CD4-positive, alpha-beta T cell (primary cell): ENCODE results near the gene NEURL2. TPM values are rescaled to one million over a fixed set of nuclear protein-coding genes. Genes with fewer than 3 reads are reported as not detected.

ENCODE experiments used
- ATAC-seq: fragments of 200-7000 bp; cut with Tn5 transposase; one replicate; pipeline ENCODE4 v1.10.0; 2022; ENCODE audit warnings: mild to moderate bottlenecking; ENCODE audit not compliant: poor library complexity
- CTCF ChIA-PET: fragments of 350-600 bp; sonication (Branson Sonifier 250); formaldehyde crosslinking; loops from one replicate; lab custom pipeline; 2021; ENCODE audit warnings: antibody characterized with exemption, inconsistent platforms; lab: Charles Lee
- POLR2A ChIA-PET: fragments of 350-600 bp; sonication (Branson Sonifier 250); formaldehyde crosslinking; loops from one replicate; lab custom pipeline; 2021; ENCODE audit warnings: antibody characterized with exemption, inconsistent platforms; lab: Charles Lee
- DNase-seq, 14 experiments: peaks; one replicate each; pipeline ENCODE4 v3.0.0-alpha.2; 2013 to 2020; ENCODE audit warnings: mixed read lengths in 2 of 14
- H3K27ac ChIP-seq, 2 donors: one replicate each; pipeline versions ENCODE4 v1.5.1 to v1.7.0; 2013; ENCODE audit warnings: low read length in 2 of 2, low read depth in 1 of 2, mild to moderate bottlenecking in 1 of 2
- H3K27me3 ChIP-seq, 2 experiments: 1 replicate in 1 of 2; 2 replicates in 1 of 2; pipeline versions ENCODE4 v1.6.1 to v1.7.0; 2013; ENCODE audit warnings: low read length in 2 of 2, control low read depth in 1 of 2, mild to moderate bottlenecking in 1 of 2, moderate library complexity in 1 of 2; ENCODE audit not compliant: insufficient read depth in 2 of 2, control insufficient read depth in 1 of 2
- H3K36me3 ChIP-seq: one replicate; pipeline ENCODE4 v1.6.1; 2013; ENCODE audit warnings: low read length, control low read depth; ENCODE audit not compliant: insufficient read depth
- H3K4me1 ChIP-seq: one replicate; pipeline ENCODE4 v1.6.1; 2013; ENCODE audit warnings: low read length, control low read depth; ENCODE audit not compliant: insufficient read depth
- H3K4me3 ChIP-seq: one replicate; pipeline ENCODE4 v1.5.1; 2013; ENCODE audit warnings: mild to moderate bottlenecking, low read length, moderate library complexity
- H3K9me3 ChIP-seq, 2 experiments: 1 replicate in 1 of 2; 2 replicates in 1 of 2; pipeline versions ENCODE4 v1.6.1 to v1.7.0; 2013; ENCODE audit warnings: low read length in 2 of 2, mild to moderate bottlenecking in 2 of 2, control low read depth in 1 of 2, moderate library complexity in 1 of 2; ENCODE audit not compliant: control insufficient read depth in 1 of 2, insufficient read depth in 1 of 2
- H3K27ac Mint-ChIP-seq: one replicate; pipeline ENCODE4 v1.8.0; 2020; ENCODE audit warnings: mixed read lengths
- H3K27me3 Mint-ChIP-seq: one replicate; pipeline ENCODE4 v1.8.0; 2021; ENCODE audit warnings: mixed read lengths
- H3K36me3 Mint-ChIP-seq: one replicate; pipeline ENCODE4 v1.8.0; 2021; ENCODE audit warnings: low read depth, mixed read lengths
- H3K4me1 Mint-ChIP-seq: one replicate; pipeline ENCODE4 v1.8.0; 2021; ENCODE audit warnings: low read depth, mixed read lengths
- H3K4me3 Mint-ChIP-seq: one replicate; pipeline ENCODE4 v1.8.0; 2020; ENCODE audit warnings: mild to moderate bottlenecking, mixed read lengths
- H3K9me3 Mint-ChIP-seq: one replicate; pipeline ENCODE4 v1.8.0; 2020; ENCODE audit warnings: mixed read lengths
- intact Hi-C, 2 experiments: fragments of 100-400 bp; cut with DNase I in 1 of 2; cut with micrococcal nuclease in 1 of 2; formaldehyde crosslinking; loops; one replicate each; pipeline versions ENCODE4 v1.15.1 to v1.9.0; 2023 to 2025; cut with DNase I, micrococcal nuclease
- total RNA-seq, 174 experiments: library from RNA in 2 of 174; stranded (reverse) in 2 of 174; gene quantifications; one replicate each; pipeline ENCODE4 v1.2.3 and lab custom pipeline; 2021 to 2026
- TF ChIP-seq, protein P1 (sequence below): fragments of 200-600 bp; IDR thresholded peaks from one replicate; pipeline ENCODE4 v1.8.0; 2022; ENCODE audit warnings: antibody characterized with exemption, mild to moderate bottlenecking

The NEURL2 gene
- total RNA-seq, 2 experiments from 2014 or later: 1.5 to 2.5 TPM

DNA sequence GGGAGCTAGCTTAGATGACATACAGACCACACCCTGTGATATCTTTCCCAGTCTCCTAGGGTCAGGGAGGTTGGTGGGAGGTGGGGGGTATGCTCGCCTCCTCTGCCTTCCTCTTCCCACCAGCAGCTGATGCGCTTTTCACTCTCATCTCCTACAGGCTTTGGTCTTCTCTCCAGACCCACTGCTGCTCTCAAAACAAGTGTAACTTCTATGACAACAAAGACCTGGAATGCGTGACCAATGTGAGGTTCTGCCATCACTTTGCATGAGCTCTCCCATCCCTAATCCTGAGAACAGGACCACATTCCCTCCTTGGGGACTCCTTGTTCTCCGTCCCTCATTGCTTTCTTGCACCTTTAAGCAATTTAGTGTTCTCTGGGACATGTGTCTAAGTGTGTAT is 2.8 kb upstream of the NEURL2 start:
- no peak overlapping the region for H3K4me3 ChIP-seq
- peaks cover 46% of the 10 kb centered on the region for H3K36me3 Mint-ChIP-seq
- H3K27ac Mint-ChIP-seq: no peak overlapping the region
- H3K27ac ChIP-seq: no peak overlapping the region
- H3K4me3 Mint-ChIP-seq: peak overlapping the region; percentile 51
- no peaks in the 10 kb centered on the region for H3K27me3 Mint-ChIP-seq
- DNase-seq: no peak
- no peak for ATAC-seq
- H3K4me1 ChIP-seq: peaks cover 51% of the 10 kb centered on the region
- no peaks in the 10 kb centered on the region for H3K9me3 ChIP-seq
- H3K36me3 ChIP-seq: peaks cover 54% of the 10 kb centered on the region
- intact Hi-C loops: loop anchor here (5.0 kb wide), 2 partner anchors 37 to 82 kb away; partner anchors contain the start of genes ACOT8 (in 1 of the 2), UBE2C (in 1 of the 2) and ZSWIM3 (in 1 of the 2)
- no peaks in the 10 kb centered on the region for H3K27me3 ChIP-seq
- H3K4me1 Mint-ChIP-seq: peaks cover 44% of the 10 kb centered on the region
- H3K9me3 Mint-ChIP-seq: no peaks in the 10 kb centered on the region
- POLR2A ChIA-PET: interaction anchor here (5.5 to 8.2 kb wide), 2 partner anchors 13 to 41 kb away, joined by 78 to 105 read pairs; partner anchors contain the start of genes PCIF1 and ZSWIM1
- TF ChIP-seq, protein P1, sequence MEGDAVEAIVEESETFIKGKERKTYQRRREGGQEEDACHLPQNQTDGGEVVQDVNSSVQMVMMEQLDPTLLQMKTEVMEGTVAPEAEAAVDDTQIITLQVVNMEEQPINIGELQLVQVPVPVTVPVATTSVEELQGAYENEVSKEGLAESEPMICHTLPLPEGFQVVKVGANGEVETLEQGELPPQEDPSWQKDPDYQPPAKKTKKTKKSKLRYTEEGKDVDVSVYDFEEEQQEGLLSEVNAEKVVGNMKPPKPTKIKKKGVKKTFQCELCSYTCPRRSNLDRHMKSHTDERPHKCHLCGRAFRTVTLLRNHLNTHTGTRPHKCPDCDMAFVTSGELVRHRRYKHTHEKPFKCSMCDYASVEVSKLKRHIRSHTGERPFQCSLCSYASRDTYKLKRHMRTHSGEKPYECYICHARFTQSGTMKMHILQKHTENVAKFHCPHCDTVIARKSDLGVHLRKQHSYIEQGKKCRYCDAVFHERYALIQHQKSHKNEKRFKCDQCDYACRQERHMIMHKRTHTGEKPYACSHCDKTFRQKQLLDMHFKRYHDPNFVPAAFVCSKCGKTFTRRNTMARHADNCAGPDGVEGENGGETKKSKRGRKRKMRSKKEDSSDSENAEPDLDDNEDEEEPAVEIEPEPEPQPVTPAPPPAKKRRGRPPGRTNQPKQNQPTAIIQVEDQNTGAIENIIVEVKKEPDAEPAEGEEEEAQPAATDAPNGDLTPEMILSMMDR: no peak
- CTCF ChIA-PET: interaction anchor here (2.1 kb wide), 1 partner anchor 76 kb away, joined by 6 read pairs; no protein-coding TSS in a partner anchor

DNA sequence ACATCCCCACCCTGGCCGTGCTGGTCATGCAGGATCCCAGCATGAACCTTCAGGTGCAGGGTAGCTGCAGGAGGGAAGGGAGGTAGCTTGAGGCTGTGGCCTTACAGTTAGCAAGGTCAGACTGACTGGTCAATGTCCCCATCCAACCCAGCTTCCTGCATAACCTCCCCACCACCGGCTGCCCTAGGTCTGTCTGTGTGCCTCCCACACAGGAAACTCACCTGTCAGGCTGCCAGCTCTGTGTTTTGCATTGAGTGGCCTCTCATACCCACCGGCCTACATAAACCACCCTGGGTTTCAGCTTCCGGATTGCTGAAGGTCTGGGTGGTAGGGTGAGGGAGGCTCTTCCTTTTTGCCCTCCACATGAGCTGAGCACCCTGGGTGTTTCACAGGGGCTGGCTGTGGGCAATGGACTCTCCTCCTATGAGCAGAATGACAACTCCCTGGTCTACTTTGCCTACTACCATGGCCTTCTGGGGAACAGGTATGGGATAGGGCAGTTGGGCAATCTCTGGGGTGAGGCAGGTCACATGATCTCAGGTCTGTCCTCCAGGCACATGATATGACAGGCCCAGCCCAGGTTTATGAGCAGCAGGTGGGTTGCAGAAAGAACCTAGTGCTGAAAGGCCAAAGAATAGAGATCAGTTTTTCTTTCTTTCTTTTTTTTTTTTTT is 2.0 kb upstream of the NEURL2 start:
- DNase-seq: peak in 7 of 14 experiments; percentile 17 to 47 (median 23)
- no peak for ATAC-seq
- Histone ChIP-seq H3K36me3 (peaks cover 47% of the 10 kb centered on the region), H3K9me3 (no peaks in the 10 kb centered on the region), H3K27me3 (no peaks in the 10 kb centered on the region), H3K4me3 (peak overlapping the region; percentile 5), H3K4me1 (peaks cover 51% of the 10 kb centered on the region), H3K27ac (peak overlapping the region in 1 of 2 donors; percentile 40)
- ChIA-PET POLR2A (interaction anchor here (1.1 to 8.2 kb wide), 6 partner anchors 11 to 80 kb away, joined by 3 to 105 read pairs (median 12); partner anchors contain the start of genes ACOT8, PCIF1, SNX21 and UBE2C), CTCF (interaction anchor here (0.6 to 2.1 kb wide), 3 partner anchors 29 to 77 kb away, joined by 3 to 6 read pairs (median 3); partner anchors contain the start of gene PCIF1)
- H3K4me1 Mint-ChIP-seq: peaks cover 45% of the 10 kb centered on the region
- TF ChIP-seq, protein P1: no peak
- H3K9me3 Mint-ChIP-seq: no peaks in the 10 kb centered on the region
- peak overlapping the region; percentile 96 for H3K4me3 Mint-ChIP-seq
- intact Hi-C loops: loop anchor here (5.0 kb wide), 2 partner anchors 36 to 81 kb away; partner anchors contain the start of genes ACOT8 (in 1 of the 2), UBE2C (in 1 of the 2) and ZSWIM3 (in 1 of the 2)
- H3K36me3 Mint-ChIP-seq: peaks cover 39% of the 10 kb centered on the region
- H3K27me3 Mint-ChIP-seq: no peaks in the 10 kb centered on the region
- H3K27ac Mint-ChIP-seq: peak overlapping the region; percentile 84

DNA sequence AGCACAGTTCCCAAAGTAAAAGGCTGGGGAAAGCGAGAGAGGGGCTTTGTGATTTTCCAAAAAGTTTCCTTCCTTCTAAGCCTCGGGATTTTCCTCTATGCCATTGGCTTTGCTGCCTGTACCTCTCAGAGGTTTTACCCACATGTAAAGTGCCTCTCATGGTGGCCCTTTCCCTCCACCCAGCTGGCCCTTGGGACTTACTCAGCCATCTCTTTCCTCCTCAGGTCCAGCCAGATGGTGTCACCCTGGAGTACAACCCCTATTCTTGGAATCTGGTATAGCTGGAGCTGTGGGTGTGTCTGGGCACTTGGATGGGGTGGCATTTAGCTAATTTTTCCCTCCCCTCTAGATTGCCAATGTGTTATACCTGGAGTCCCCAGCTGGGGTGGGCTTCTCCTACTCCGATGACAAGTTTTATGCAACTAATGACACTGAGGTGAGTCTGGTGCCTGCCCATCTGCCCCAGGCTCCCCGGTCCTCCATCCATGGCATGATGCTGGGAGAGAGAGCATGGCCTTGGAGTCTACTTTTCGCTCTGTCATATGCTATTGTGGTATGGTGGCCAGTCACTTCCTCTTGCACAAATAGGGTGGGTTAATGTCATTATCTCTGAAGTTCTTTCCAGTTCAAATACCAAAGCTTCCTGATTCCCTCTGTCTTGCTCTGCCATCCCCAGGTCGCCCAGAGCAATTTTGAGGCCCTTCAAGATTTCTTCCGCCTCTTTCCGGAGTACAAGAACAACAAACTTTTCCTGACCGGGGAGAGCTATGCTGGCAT is 1.2 kb upstream of the NEURL2 start:
- peaks cover 36% of the 10 kb centered on the region for H3K36me3 Mint-ChIP-seq
- H3K4me3 Mint-ChIP-seq: peak overlapping the region; percentile 96
- Histone ChIP-seq H3K4me3 (peak overlapping the region; percentile 93), H3K27me3 (no peaks in the 10 kb centered on the region), H3K36me3 (peaks cover 43% of the 10 kb centered on the region), H3K9me3 (no peaks in the 10 kb centered on the region), H3K27ac (peak overlapping the region in 1 of 2 donors; percentile 40), H3K4me1 (peaks cover 51% of the 10 kb centered on the region)
- H3K27me3 Mint-ChIP-seq: no peaks in the 10 kb centered on the region
- peak overlapping the region; percentile 84 for H3K27ac Mint-ChIP-seq
- ChIA-PET CTCF (interaction anchor here (2.1 kb wide), 1 partner anchor 78 kb away, joined by 6 read pairs; no protein-coding TSS in a partner anchor), POLR2A (interaction anchor here (1.1 to 8.2 kb wide), 8 partner anchors 11 to 93 kb away, joined by 3 to 105 read pairs (median 12); partner anchors contain the start of genes ACOT8, PCIF1, SNX21 and UBE2C)
- H3K4me1 Mint-ChIP-seq: peaks cover 45% of the 10 kb centered on the region
- no peaks in the 10 kb centered on the region for H3K9me3 Mint-ChIP-seq
- ATAC-seq: no peak
- intact Hi-C loops: loop anchor here (5.0 kb wide), 2 partner anchors 35 to 80 kb away; partner anchors contain the start of genes ACOT8 (in 1 of the 2), UBE2C (in 1 of the 2) and ZSWIM3 (in 1 of the 2)
- no peak for DNase-seq
- TF ChIP-seq, protein P1: no peak
